LNCaP clone FGC (cell line): ENCODE results near the gene MKLN1.

Experiments used
- DNase-seq: peaks from one replicate; pipeline ENCODE4 v3.0.0-alpha.2; 2011; ENCODE audit warnings: low read depth
- H3K4me3 ChIP-seq: 2 replicates; pipeline ENCODE4 v1.5.1; 2011; ENCODE audit warnings: mild to moderate bottlenecking, low read depth, low read length, control low read depth
- TF ChIP-seq, protein P1 (sequence below): IDR thresholded peaks from 2 replicates; pipeline ENCODE4 v1.5.1; 2012; ENCODE audit warnings: mild to moderate bottlenecking; ENCODE audit not compliant: control insufficient read depth, insufficient read depth; ENCODE audit errors: extremely low read depth

Gene MKLN1

GRCh38 chr7:131505636-131506557 is 178.2 kb downstream of the MKLN1 start:
- no peak for DNase-seq
- no peak overlapping the region for H3K4me3 ChIP-seq
- TF ChIP-seq, protein P1, sequence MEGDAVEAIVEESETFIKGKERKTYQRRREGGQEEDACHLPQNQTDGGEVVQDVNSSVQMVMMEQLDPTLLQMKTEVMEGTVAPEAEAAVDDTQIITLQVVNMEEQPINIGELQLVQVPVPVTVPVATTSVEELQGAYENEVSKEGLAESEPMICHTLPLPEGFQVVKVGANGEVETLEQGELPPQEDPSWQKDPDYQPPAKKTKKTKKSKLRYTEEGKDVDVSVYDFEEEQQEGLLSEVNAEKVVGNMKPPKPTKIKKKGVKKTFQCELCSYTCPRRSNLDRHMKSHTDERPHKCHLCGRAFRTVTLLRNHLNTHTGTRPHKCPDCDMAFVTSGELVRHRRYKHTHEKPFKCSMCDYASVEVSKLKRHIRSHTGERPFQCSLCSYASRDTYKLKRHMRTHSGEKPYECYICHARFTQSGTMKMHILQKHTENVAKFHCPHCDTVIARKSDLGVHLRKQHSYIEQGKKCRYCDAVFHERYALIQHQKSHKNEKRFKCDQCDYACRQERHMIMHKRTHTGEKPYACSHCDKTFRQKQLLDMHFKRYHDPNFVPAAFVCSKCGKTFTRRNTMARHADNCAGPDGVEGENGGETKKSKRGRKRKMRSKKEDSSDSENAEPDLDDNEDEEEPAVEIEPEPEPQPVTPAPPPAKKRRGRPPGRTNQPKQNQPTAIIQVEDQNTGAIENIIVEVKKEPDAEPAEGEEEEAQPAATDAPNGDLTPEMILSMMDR, result no peak

GRCh38 chr7:131506597-131506996 is 178.9 kb downstream of the MKLN1 start:
- no peak for DNase-seq
- H3K4me3 ChIP-seq, result no peak overlapping the region
- TF ChIP-seq, protein P1, result no peak

GRCh38 chr7:131507592-131508331 is 180.1 kb downstream of the MKLN1 start:
- no peak overlapping the region for H3K4me3 ChIP-seq
- DNase-seq, result no peak
- TF ChIP-seq, protein P1, result peak; percentile 88

DNA sequence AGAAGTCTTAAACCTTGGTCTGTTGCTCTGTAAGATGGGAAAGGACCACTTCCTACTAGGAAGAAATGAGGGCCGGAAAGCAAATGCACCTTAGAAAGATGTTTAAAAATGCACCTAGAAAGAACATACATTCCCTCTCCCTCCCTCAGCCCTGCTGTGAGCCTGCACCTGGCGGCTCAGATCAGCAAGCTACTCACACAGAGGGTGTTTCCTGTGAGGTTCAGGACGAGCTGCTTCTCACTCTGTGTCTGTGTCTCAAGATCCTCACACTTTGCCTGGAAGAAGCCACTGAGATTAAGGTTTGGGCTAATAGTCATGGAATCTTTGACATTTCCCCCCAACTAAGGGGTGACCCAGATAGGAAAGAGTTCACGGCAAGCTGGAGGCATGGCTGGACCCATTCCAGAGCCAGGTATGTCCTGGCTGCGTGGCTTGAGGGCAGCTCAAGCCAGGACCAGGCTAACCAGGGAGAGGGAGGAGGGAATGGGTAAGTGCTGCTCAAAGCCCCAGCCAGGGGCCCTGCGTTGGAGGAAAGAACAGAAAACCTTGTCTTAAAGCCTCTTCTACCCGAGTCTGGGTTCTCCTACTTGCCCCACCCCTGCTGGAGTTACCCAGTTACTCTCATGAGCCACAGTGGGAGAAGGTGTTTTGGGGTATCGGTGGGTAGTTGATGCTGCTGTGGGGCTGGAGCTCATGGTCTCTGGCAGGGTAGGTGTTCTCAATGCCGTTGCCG is 181.2 kb downstream of the MKLN1 start:
- DNase-seq, result no peak
- no peak overlapping the region for H3K4me3 ChIP-seq
- TF ChIP-seq, protein P1, result no peak

DNA sequence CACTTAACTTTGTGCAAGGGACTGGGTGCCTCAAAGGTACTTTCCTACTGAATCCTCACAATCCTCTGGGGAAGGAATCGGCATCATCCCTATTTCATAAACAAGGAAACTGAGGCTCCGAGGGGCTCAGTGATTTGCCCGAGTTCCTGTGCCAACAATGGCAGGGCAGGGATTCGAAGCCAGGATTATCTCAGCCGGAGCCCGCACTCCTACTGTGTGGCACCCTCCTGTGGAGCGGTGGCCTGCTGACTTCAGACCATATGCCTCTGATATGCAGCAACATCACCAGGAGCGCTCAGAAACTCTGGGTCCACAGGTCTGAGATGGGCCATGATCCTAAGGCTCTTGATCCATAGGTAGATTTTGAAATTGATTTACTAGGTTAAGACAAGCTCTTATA is 182.1 kb downstream of the MKLN1 start:
- H3K4me3 ChIP-seq, result no peak overlapping the region
- TF ChIP-seq, protein P1, result no peak
- no peak for DNase-seq

- DNase-seq, result no peak
- TF ChIP-seq, protein P1, result no peak
- H3K4me3 ChIP-seq, result no peak overlapping the region
Measured at GRCh38 chr7:131511071-131511470, 183.4 kb downstream of the MKLN1 start.
